ENCODE results near the gene CDC25B.

CDC25B gene

GRCh38 chr20:3755814-3756480, 40.2 kb upstream of the CDC25B start:
- H3K4me1 Mint-ChIP-seq, result peaks cover 14% of the 10 kb centered on the region
- no peak overlapping the region for H3K27ac Mint-ChIP-seq
- no peaks in the 10 kb centered on the region for H3K9me3 Mint-ChIP-seq
- no peak overlapping the region for H3K4me3 Mint-ChIP-seq
- CTCF ChIA-PET, result interaction anchor here (1.2 to 4.1 kb wide), 3 partner anchors 13 to 68 kb away, joined by 3 to 30 read pairs (median 4); partner anchors contain the start of genes ADISSP and AP5S1
- H3K36me3 Mint-ChIP-seq, result peaks cover 3% of the 10 kb centered on the region
- H3K27me3 Mint-ChIP-seq, result no peaks in the 10 kb centered on the region
- DNase-seq, result no peak

GRCh38 chr20:3757268-3757667, 38.8 kb upstream of the CDC25B start:
- peaks cover 3% of the 10 kb centered on the region for H3K36me3 Mint-ChIP-seq
- H3K27ac Mint-ChIP-seq, result no peak overlapping the region
- H3K4me1 Mint-ChIP-seq, result peaks cover 9% of the 10 kb centered on the region
- no peaks in the 10 kb centered on the region for H3K27me3 Mint-ChIP-seq
- no peak for DNase-seq
- CTCF ChIA-PET, result interaction anchor here (0.9 to 2.5 kb wide), 4 partner anchors 9 to 46 kb away, joined by 4 to 11 read pairs (median 4); partner anchors contain the start of gene SPEF1
- H3K4me3 Mint-ChIP-seq, result no peak overlapping the region
- H3K9me3 Mint-ChIP-seq, result no peaks in the 10 kb centered on the region

DNA sequence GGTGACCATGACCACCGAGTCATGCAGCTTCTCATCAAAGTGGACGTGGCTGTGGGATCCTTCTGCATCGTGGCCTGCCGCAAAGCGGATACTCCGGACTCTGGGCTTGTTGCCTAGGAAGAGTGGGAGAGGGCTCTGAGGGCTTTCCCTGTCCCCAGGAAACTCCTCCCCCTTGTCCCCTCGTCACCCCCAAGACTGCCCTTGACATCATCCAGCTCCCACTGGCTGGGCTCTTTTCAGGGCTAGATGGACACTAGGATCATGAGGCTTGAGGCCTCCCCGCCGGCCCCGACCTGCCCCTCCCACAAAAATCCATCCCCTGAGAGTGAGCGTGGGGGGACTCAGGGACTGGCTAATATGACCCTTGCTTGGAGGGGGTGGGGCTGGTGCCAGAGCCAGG, 37.5 kb upstream of the CDC25B start:
- CTCF ChIA-PET, result interaction anchor here (1.0 to 2.5 kb wide), 4 partner anchors 9 to 13 kb away, joined by 3 to 11 read pairs (median 3); partner anchors contain the start of gene ADISSP
- DNase-seq, result no peak
- Mint-ChIP-seq H3K4me1 (no peaks in the 10 kb centered on the region), H3K36me3 (peaks cover 3% of the 10 kb centered on the region), H3K9me3 (no peaks in the 10 kb centered on the region), H3K27ac (no peak overlapping the region), H3K4me3 (no peak overlapping the region), H3K27me3 (no peaks in the 10 kb centered on the region)

DNA sequence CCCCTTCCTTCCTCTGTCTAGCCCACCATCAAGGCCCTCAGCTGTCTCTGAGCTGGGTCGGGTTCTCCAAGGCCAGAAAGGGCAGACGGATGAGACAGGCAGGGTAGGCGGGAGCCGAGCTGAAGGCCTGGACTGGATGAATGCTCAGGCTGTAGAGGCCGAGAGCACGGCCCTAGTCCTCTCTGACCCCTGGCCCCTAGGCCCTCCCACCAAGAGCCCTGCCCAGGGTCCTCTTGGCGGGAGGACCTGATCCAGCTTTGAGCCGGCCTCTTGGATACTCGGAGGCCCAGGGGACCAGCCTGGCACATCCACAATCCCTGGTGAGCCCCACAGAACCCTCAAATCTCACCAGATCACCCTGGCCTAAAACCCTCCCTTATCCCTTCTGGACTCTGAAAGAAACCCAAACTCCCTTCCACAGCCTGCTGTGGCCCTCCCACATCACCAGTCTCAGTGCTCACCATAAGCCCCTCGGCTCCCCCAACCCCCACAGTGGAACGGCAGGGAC, 36.7 kb upstream of the CDC25B start:
- no peak overlapping the region for H3K27ac Mint-ChIP-seq
- DNase-seq, result no peak
- H3K27me3 Mint-ChIP-seq, result no peaks in the 10 kb centered on the region
- H3K4me3 Mint-ChIP-seq, result no peak overlapping the region
- H3K9me3 Mint-ChIP-seq, result no peaks in the 10 kb centered on the region
- H3K4me1 Mint-ChIP-seq, result no peaks in the 10 kb centered on the region
- CTCF ChIA-PET, result interaction anchor here (1.0 to 1.2 kb wide), 4 partner anchors 8 to 12 kb away, joined by 3 read pairs; partner anchors contain the start of gene ADISSP
- peaks cover 3% of the 10 kb centered on the region for H3K36me3 Mint-ChIP-seq

GRCh38 chr20:3759884-3760283, 36.2 kb upstream of the CDC25B start:
- CTCF ChIA-PET, result interaction anchor here (1.2 to 1.3 kb wide), 2 partner anchors 10 to 49 kb away, joined by 3 read pairs; no protein-coding TSS in a partner anchor
- H3K27me3 Mint-ChIP-seq, result no peaks in the 10 kb centered on the region
- H3K27ac Mint-ChIP-seq, result no peak overlapping the region
- H3K36me3 Mint-ChIP-seq, result peaks cover 3% of the 10 kb centered on the region
- H3K4me1 Mint-ChIP-seq, result no peaks in the 10 kb centered on the region
- H3K4me3 Mint-ChIP-seq, result no peak overlapping the region
- no peak for DNase-seq
- no peaks in the 10 kb centered on the region for H3K9me3 Mint-ChIP-seq

DNA sequence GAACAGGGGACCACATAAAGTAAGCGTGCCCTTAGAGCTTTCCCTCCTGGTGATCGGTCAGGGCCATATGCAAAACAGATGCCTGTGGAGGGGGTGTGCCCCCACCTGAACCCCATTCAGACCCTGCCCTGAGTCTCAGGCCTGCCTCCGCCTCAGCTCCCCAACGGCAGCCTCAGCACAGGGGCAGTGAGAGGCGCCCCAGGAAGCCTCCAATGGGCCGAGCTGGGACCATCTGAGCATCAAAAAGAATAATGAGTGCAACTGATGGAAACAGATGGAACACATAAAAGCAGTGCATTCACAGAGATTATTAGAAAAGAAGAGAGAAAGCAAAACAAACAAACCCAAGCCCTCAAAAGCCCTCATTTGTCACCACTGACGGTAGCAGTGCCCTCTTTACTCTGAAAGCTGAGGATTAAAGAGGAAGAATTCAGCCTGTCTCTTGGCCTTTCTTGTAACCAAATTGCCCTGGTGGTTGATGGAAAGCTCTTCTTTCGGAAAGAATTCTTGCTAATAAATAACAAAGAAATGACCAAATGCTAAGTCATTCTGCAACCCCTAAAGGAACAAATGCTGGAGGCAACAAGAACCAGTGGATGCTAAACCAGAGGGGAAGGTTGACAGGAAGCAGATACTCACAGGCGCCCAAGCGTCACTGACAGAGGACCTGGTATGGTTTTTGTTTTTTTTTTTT, 35.3 kb upstream of the CDC25B start:
- CTCF ChIA-PET, result interaction anchor here (1.3 kb wide), 1 partner anchor 50 kb away, joined by 3 read pairs; no protein-coding TSS in a partner anchor
- no peaks in the 10 kb centered on the region for H3K9me3 Mint-ChIP-seq
- H3K36me3 Mint-ChIP-seq, result peaks cover 3% of the 10 kb centered on the region
- no peak for DNase-seq
- H3K27me3 Mint-ChIP-seq, result no peaks in the 10 kb centered on the region
- H3K4me3 Mint-ChIP-seq, result no peak overlapping the region
- peaks cover 6% of the 10 kb centered on the region for H3K4me1 Mint-ChIP-seq
- no peak overlapping the region for H3K27ac Mint-ChIP-seq

DNA sequence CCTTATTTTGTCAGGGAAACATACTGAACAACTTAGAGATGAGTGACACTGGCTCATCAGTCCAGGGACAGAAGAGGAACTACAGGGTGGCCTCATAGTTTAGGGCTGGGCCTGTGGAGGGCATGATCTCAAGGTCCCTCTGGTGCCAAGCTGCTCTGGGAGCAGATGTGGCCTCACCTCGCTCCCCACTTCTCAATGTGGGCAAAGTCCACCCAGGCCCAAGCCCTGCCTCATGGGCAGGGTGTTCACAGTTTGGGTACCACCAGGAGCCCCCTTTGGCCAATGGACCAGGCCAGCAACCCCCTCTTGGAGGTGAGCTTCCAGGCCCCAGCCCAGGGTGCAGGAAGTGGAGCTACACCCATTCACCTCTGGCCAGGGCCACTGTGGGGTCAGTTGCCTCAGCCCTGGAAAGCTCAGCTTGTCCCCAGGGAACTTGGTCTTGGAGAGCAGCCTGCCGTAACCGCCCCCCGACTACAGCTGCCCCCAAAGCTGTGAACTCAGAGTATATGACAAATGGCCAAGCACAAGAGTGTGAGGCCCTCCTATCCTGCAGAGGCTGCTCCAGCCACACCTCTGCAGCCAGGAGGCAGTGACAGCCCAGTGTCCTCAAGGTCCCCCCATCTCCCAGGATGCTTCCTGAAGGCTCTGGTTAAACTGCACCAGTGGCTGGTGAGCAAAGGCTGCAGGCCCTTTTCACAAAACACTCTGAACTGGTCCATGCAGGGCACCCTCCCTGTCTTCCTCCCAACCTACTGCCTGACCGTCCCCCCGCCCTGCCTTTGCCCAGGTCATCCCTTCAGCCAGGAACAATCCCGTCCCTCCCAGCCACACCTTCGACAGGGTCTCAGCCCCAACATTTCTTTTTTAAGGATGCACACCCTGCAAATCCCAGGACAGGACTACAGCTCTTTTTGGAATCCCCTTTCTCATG, 32.2 kb upstream of the CDC25B start:
- no peak for DNase-seq
- H3K4me3 Mint-ChIP-seq, result no peak overlapping the region
- peaks cover 26% of the 10 kb centered on the region for H3K4me1 Mint-ChIP-seq
- CTCF ChIA-PET, result interaction anchor here (0.7 to 1.5 kb wide), 3 partner anchors 9 to 91 kb away, joined by 3 to 5 read pairs (median 4); no protein-coding TSS in a partner anchor
- H3K9me3 Mint-ChIP-seq, result no peaks in the 10 kb centered on the region
- no peaks in the 10 kb centered on the region for H3K27me3 Mint-ChIP-seq
- no peaks in the 10 kb centered on the region for H3K36me3 Mint-ChIP-seq
- no peak overlapping the region for H3K27ac Mint-ChIP-seq

DNA sequence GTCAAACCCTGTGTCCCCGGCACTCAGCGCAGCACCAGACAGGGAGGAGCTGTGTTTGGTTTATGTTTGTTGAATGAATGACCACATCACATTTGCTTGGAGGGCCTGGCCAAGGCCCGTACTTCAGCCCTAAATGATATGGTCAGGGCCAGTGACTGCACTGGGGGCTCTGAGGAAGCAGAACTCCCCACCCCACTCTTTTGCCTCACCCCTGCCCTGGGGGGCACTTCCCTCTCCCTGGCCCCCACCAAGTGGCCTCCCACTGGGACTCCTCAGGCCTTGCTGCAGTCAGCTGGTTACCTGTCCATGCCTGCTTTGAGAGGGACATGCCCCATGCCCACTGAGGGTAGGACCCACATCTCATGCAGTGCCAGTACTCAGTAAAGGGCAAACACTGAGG, 31.5 kb upstream of the CDC25B start:
- Mint-ChIP-seq H3K27ac (no peak overlapping the region), H3K9me3 (no peaks in the 10 kb centered on the region), H3K36me3 (no peaks in the 10 kb centered on the region), H3K4me3 (no peak overlapping the region), H3K27me3 (peaks cover under 1% of the 10 kb centered on the region), H3K4me1 (peaks cover 30% of the 10 kb centered on the region)
- CTCF ChIA-PET, result interaction anchor here (0.5 to 2.4 kb wide), 4 partner anchors 11 to 117 kb away, joined by 3 to 13 read pairs (median 4); no protein-coding TSS in a partner anchor
- no peak for DNase-seq

DNA sequence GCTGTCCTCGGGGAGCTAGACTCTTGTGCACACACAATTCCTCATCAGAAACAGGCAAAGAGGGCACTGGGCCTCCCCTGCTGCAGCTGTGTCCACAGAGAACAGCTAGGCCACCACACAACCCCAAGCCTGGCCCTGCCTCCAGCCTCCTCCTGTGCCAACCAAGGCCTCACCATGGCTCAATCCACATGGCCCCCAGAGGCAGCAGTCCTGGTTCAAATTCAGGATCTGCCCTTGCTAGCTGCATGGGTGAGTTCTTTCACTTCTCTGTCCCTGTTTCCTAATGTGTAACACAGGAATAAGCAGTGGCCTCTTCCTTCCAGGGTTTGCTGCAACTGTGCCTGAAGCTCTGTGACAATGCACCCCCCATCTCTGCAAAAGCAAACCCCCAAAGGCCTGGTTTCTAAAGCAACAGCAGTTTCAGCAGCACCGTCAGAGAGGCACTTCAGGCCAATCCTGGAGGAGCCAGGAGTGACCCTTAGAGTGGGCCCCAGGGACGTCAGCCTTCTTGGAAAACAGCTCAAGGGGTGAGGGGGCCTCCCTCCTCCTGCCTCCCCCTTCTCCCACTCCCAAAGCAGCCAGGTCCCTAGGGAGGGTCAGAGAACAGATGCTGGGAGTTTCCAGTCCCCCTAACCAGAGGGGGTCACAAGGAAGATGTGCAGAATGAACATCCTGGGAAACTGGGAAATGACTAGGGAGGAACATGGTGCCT, 30.8 kb upstream of the CDC25B start:
- DNase-seq, result no peak
- peaks cover 6% of the 10 kb centered on the region for H3K27me3 Mint-ChIP-seq
- no peaks in the 10 kb centered on the region for H3K9me3 Mint-ChIP-seq
- no peaks in the 10 kb centered on the region for H3K36me3 Mint-ChIP-seq
- CTCF ChIA-PET, result interaction anchor here (0.5 to 2.4 kb wide), 4 partner anchors 12 to 118 kb away, joined by 3 to 13 read pairs (median 4); no protein-coding TSS in a partner anchor
- no peak overlapping the region for H3K4me3 Mint-ChIP-seq
- no peak overlapping the region for H3K27ac Mint-ChIP-seq
- H3K4me1 Mint-ChIP-seq, result peaks cover 30% of the 10 kb centered on the region

DNA sequence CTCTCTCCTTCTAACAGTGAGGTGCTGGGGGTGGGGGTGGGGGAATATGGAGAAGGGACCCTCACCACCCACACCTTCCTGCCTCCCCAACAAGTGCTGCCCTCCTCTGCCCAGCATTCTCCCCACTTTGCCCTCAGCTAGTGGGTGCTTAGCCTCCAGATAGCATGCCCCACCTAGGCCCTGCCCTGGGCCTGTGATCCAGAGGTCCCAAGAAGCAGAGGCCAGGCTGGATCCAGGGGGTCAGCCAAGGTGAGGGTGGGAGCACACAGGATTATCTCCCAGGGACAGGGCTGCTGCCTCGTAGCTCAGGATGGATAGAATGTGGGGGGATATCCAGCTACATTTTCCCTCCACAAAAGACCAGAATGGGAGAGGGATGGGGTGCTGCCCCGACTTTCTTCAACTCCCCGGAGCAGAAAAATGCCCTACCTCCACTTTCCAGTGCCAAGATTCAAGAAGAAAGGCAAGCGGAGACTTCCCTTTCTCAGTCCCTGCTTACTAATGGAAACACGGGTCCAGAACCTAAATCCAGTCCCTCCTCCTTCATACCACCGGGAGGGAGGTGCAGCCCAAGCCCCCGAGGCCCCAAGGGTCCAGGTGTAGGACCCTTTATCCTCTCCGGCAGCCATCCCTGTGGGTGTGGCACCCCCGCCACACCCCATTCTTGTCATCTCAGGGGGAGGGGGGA, 29.5 kb upstream of the CDC25B start:
- Mint-ChIP-seq H3K27ac (no peak overlapping the region), H3K9me3 (no peaks in the 10 kb centered on the region), H3K4me1 (peaks cover 30% of the 10 kb centered on the region), H3K27me3 (peaks cover 6% of the 10 kb centered on the region), H3K36me3 (no peaks in the 10 kb centered on the region), H3K4me3 (peak overlapping the region; percentile 85)
- CTCF ChIA-PET, result interaction anchor here (1.8 to 2.4 kb wide), 3 partner anchors 13 to 55 kb away, joined by 5 to 13 read pairs (median 8); partner anchors contain the start of gene AP5S1
- no peak for DNase-seq

DNA sequence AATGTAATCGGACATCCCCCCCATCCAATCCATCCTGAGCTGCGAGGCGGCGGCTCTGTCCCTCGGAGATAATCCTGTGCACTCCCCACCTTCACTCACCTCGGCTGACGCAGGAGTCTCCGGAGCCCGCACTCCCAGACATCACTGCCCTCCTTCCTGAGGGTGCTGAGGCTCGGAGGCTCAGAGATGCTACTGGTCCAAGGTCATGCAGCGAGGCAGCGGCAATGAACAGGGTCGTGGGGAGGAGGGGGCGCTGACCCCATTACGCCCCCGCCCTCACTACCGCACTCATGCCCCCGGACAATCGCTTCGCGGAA, 29.0 kb upstream of the CDC25B start:
- H3K27me3 Mint-ChIP-seq, result peaks cover 11% of the 10 kb centered on the region
- peak; percentile 46 for DNase-seq
- H3K4me3 Mint-ChIP-seq, result peak overlapping the region; percentile 85
- no peaks in the 10 kb centered on the region for H3K9me3 Mint-ChIP-seq
- no peaks in the 10 kb centered on the region for H3K36me3 Mint-ChIP-seq
- CTCF ChIA-PET, result interaction anchor here (1.2 to 3.5 kb wide), 5 partner anchors 8 to 120 kb away, joined by 3 to 30 read pairs (median 8); partner anchors contain the start of gene AP5S1
- H3K27ac Mint-ChIP-seq, result no peak overlapping the region
- H3K4me1 Mint-ChIP-seq, result peaks cover 30% of the 10 kb centered on the region

DNA sequence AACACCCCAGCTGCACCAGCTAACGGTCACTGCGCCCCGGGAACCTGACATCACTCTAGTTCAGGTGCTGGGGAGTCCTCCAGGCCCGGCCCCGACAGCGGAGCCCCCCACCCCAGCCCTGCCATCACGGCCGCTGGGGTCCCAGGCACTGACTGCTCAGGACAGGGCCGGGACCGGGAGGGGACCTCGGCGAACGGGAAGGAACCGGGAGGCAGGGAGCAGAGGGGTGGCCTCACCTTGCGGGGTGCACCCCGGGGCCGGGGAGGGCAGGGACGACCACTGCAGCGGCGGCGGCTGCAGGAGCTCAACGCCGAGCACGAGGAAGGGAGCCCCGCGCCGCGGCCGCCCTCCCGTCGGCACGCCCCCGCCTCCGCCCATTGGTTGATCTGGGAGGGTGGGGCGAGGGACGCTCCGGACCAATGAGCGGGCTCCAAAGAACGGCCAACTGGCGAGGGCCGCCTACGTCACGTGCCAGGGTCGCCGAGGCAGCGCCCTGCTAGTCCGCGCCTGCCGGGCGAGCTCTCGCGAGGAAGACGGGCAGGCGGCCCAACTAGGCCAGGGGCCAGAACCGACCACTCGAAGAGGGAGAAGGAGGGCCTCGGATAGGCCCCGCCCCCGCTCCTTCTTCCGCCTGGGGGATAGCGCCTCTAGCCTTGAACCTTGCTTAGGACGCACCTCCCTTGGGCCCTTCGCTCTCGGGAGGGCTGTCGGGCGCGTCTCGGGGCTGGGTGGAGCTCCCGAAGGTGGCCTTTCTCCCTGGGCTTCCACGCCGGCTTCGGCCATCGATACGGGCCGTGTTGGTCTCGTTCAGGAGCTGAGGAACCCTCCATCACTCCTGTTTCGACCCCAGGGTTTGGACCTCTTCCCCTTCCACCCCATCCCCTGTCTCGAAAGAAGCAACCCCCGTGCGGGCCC, 28.4 kb upstream of the CDC25B start, which contains the start of gene ADISSP:
Gene ADISSP (minus strand): TSS at position 327 of the 915 bp plus-strand sequence. CDS start 7,653 bp downstream, outside the sequence.
- peak; percentile 98 for DNase-seq
- CTCF ChIA-PET, result interaction anchor here (0.9 to 3.5 kb wide), 12 partner anchors 9 to 204 kb away, joined by 3 to 30 read pairs (median 6); partner anchors contain the start of genes AP5S1, CENPB and SPEF1

More for the DNA sequence above, 28.4 kb upstream of the CDC25B start, which contains the start of gene ADISSP:
- H3K27ac Mint-ChIP-seq, result peak within 1 kb of the TSS; percentile 93
- peak within 1 kb of the TSS; percentile 85 for H3K4me3 Mint-ChIP-seq
- peaks cover 30% of the 10 kb centered on the region for H3K4me1 Mint-ChIP-seq
- no peaks in the 10 kb centered on the region for H3K9me3 Mint-ChIP-seq
- H3K27me3 Mint-ChIP-seq, result peaks cover 17% of the 10 kb centered on the region
- no peaks in the 10 kb centered on the region for H3K36me3 Mint-ChIP-seq
